Activated CD4-positive, CD25-positive, alpha-beta regulatory T cell (primary cell): ENCODE measurements around the gene NOS1AP.
"Not testable (repeated sequence)": the region's sequence is repeated elsewhere in the genome, so short reads cannot be mapped to it uniquely, and the experiment has no call there.

ENCODE experiments used
- DNase-seq, 4 experiments: peaks; one replicate each; lab custom pipeline; 2025; lab: John Stamatoyannopoulos, UW

The NOS1AP gene

DNA sequence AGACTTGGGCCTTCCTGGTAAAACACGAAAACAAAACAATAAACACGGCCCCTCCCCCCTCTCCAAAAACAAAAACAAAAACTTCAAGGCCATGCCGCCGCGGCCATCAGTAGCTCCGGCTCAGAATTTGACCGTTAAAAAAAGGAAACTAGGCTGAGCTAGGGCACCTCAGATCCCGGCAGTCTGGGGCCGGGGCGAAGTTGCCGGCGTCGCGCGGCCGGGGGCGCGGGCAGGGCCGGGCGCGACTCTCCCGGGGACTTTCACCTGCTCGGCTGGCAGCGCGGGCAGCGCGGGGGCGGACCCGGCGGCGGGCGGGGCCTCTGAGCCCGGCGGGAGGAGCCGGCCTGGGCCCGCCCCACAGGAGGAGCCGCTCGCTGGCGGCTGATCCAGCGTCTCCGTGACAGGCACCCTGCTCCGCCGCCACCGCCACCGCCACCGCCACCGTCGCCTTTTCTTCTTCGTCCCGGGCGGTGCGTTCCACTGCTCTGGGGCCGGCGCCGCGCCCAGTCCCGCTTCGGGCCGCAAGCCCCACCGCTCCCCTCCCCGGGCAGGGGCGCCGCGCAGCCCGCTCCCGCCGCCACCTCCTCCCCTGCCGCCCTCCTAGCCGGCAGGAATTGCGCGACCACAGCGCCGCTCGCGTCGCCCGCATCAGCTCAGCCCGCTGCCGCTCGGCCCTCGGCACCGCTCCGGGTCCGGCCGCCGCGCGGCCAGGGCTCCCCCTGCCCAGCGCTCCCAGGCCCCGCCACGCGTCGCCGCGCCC is at the start of gene NOS1AP:
Gene NOS1AP (plus strand): TSS at position 358 of the 760 bp plus-strand sequence. CDS start 487 bp downstream, outside the sequence.
- peak; percentile 43 to 52 (median 46) for DNase-seq

DNA sequence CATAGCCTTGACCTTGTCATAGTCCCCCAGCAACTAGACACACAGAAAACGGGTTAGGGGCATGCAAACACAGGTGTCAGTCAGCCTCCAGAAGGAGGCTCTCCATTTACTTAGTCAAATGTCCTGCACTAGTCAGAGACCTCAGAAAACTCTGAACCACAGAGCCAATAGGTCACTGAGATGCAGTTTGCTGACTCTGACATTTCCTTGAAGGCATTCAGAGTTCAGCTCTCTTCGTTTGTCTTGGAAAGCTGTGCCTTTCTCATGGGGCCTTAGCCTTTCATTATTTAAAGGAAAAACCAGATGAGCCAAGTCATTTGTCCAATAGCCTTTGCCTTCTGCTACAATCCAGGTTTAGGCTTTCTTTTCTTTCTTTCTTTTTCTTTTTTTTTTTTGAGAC is 49.3 kb upstream of the NOS1AP start:
- no peak for DNase-seq

- no peak for DNase-seq
Measured at GRCh38 chr1:162021124-162021523, 48.4 kb upstream of the NOS1AP start.

GRCh38 chr1:162022626-162023025 is 46.9 kb upstream of the NOS1AP start:
- no peak for DNase-seq

DNA sequence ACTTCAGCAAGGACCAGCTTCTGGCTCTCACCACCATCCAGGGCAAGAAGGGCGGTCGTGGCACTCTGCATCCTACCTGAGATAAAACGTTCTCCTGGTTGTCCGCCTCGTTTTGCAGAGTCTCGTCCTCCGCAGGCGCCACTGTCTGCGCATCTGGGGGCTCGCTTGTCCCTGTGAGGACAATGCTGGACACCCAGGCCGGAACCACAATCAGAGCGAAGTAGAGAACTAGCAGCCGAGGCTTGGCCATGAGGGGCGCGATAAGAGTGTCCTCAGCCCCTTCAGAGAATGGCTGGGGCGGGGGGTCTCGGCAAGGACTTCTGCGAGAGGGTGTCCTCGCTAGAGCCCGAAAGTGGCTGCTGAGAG is 46.3 kb upstream of the NOS1AP start:
- no peak for DNase-seq

GRCh38 chr1:162023547-162024501 is 45.7 kb upstream of the NOS1AP start, which contains the start of gene OLFML2B:
Gene OLFML2B (minus strand): TSS chr1:162023869. CDS start chr1:162023430, 439 bp downstream.
- no peak for DNase-seq

DNA sequence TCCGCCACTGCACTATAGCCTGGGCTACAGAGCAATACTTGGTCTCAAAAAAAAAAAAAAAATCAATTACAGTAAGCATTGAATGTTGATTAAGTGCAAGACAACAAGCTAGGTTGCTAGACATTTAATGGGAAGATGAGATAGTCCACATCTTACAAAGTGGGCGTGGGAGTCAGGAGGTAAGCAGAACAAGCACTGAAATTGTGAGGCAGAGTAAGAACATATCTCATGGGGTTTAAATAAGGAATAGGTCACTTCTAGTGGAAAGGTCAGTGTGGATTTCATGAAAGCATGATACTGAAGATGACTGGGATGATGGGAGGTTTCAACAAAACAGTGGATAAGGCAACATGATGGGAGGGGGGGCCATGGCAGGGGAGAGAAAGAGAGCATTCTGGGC is 44.0 kb upstream of the NOS1AP start:
- DNase-seq, result no peak

DNA sequence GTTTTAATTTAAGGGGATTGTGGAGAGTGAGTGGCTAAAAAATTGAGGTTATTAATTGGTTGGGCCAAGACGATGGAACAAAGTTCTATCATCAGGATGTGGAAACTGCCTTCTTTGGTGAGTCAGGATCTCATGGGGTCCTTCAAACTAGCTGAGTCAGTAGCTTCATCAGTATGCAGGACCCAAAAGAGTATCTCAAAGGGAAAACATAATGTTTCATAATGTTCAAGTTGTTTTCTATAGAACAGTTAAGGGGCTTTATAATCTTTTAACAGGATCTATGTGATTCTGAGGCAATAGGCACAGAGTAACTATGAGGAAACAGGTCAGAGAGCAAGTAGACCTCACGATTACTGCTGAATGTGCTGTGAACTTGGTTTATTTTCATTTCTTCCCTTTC is 42.6 kb upstream of the NOS1AP start:
- DNase-seq, result no peak

GRCh38 chr1:162028726-162029125 is 40.8 kb upstream of the NOS1AP start:
- DNase-seq, result no peak

GRCh38 chr1:162029157-162029556 is 40.3 kb upstream of the NOS1AP start:
- no peak for DNase-seq

- no peak for DNase-seq
Measured at GRCh38 chr1:162030759-162031280, 38.7 kb upstream of the NOS1AP start.

- no peak for DNase-seq
Measured at GRCh38 chr1:162033428-162033827, 36.1 kb upstream of the NOS1AP start.

DNA sequence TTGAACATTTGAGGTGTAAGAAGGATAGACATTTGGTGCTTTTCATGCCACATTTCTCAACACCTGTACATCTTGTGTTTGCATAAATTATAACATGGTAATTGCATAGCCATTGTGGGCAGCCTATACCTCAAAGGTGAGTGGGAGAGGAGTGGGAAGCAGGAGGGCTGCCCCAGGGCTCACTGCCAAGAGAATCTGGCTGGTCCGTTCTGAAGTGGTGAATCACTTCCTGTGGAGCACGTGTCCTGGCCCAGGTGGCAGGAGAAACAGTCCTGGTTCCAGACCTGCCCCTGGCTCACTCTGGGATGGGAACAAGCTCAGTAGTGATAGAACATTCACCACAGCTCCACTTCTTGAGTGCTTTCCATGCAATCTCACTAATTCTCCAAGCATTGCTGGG is 34.2 kb upstream of the NOS1AP start:
- DNase-seq, result no peak

- DNase-seq, result no peak
Measured at GRCh38 chr1:162036163-162036562, 33.3 kb upstream of the NOS1AP start.

DNA sequence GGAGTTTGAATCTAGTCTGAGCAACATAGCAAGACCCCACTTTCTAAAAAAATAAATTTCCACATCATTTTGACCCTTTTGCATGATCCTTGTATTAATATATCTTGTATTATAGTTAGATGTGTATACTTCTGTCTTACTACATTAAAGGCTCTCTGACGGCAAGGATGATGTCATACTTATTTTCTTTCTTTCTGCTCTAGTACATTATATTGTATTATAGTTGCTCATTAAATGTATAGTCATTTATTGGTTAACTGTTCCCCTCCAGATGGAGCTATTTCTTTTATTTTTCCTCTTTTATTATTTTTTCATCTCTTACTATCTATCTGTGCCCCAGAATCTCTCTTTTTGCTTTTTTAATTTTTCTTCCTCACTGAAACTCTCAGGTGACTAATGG is 30.9 kb upstream of the NOS1AP start:
- no peak for DNase-seq

- DNase-seq, result no peak
Measured at GRCh38 chr1:162040001-162040400, 29.5 kb upstream of the NOS1AP start.

GRCh38 chr1:162040657-162041056 is 28.8 kb upstream of the NOS1AP start:
- no peak for DNase-seq

DNA sequence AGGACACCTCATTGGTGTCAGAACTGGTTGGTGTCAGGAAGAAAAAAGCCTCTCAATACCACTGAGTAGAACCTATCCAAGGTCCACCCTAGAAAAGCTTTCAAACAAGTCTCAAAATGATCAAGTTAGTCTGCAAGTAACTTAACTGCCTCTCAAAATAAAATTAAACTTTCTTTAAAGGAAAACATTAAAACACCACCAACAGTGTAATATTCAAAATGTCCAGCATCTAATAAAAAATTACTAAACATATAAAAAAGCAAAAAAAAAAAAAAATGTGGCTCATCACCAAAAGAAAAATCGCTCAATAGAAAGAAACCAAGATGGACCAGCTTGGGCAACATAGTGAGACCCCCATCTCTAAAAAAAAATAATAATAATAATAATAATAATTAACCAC is 27.1 kb upstream of the NOS1AP start:
- DNase-seq, result no peak

- DNase-seq, result no peak
Measured at GRCh38 chr1:162046921-162047320, 22.6 kb upstream of the NOS1AP start.

DNA sequence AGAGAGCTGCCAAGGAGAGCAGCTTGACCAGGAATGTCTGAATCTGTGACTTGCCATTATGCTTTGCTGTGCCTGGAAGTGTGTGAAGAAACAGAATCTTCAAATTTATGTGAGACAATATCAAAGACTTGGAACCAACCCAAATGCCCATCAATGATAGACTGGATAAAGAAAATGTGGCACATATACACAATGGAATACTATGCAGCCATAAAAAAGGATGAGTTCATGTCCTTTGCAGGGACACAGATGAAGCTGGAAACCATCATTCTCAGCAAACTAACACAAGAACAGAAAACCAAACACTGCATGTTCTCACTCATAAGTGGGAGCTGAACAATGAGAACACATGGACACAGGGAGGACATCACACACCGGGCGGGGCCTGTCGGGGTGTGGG is 15.5 kb upstream of the NOS1AP start:
- not testable (repeated sequence) for DNase-seq

DNA sequence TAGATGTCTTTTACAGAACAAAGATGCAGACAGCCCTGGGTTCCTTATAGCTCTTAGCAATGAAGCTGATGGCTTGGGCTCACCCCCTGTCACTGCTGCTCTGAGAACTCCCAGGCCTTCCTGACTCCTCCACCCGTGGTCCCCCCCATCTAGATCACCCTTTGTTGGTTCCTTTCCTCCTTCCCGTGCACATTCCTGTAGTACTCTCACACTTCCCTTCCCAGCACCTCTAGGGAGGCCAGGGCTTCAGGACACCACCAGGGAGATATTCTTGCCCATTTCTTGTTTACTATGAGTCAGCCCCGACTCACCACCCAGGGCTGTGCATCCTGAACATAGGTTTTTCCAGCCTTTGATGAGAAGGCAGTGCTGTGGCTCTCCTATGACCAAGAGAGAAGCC is 14.4 kb upstream of the NOS1AP start:
- no peak for DNase-seq

GRCh38 chr1:162056043-162056442 is 13.4 kb upstream of the NOS1AP start:
- peak in 1 of 4 experiments; percentile 4 for DNase-seq

GRCh38 chr1:162056579-162056978 is 12.9 kb upstream of the NOS1AP start:
- DNase-seq, result no peak
